ENCODE data around the gene SKAP1.
"Not testable (repeated sequence)": the region's sequence is repeated elsewhere in the genome, so short reads cannot be mapped to it uniquely, and the experiment has no call there.

Gene SKAP1

DNA sequence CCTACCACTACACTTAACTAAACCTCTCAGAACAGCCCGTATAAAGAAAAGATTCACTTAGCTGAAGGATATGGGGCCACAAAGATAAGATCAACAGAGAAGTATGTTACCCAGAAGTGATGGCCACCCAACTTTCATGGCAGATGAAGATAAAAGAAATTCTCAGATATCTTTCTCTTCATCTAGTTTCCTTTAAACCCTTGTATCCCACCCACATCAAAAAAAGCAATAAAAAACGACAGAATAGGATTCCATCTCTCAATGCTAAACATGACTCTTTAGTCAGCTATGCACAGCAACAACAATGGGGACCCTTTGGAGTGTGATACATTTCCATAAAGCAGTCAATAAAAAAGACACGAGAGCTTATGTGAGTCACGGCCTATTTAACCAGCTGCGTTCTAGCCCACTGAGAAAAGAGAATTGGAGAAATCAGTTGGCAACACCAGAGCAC is 235.9 kb downstream of the SKAP1 start:
- peak; percentile 96 for FAIRE-seq

GRCh38 chr17:48192321-48192731 is 237.7 kb downstream of the SKAP1 start:
- peak; percentile 88 for FAIRE-seq

GRCh38 chr17:48191362-48191761 is 238.7 kb downstream of the SKAP1 start:
- no peak for FAIRE-seq

- FAIRE-seq, result peak; percentile 92
These were observed 239.1 kb downstream of the SKAP1 start for GRCh38 chr17:48190871-48191270.

- no peak for FAIRE-seq
These were observed 242.0 kb downstream of the SKAP1 start for GRCh38 chr17:48187872-48188608.

GRCh38 chr17:48186317-48186716 is 243.7 kb downstream of the SKAP1 start:
- FAIRE-seq, result not testable (repeated sequence)

- no peak for FAIRE-seq
These were observed 245.3 kb downstream of the SKAP1 start for GRCh38 chr17:48184721-48185120.

DNA sequence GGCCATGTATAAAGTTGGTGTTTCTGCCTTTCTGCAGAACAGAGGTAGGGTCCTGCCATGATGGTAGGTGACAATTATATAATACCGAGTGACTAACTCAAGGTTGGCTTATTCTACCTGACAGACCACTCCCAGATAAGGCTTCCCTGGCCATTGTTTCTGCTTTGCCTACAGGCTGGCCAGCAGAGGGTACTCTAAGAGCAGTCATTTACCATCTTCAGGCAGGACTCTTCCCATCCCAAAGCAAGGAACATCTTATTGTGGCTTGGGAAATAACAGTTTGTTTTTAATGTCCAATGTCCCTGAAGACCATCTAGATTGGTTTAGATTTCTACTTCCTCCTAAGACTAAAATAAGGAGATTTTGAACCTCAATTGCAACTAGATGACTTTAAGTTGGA is 248.4 kb downstream of the SKAP1 start:
- peak; percentile 94 for FAIRE-seq

DNA sequence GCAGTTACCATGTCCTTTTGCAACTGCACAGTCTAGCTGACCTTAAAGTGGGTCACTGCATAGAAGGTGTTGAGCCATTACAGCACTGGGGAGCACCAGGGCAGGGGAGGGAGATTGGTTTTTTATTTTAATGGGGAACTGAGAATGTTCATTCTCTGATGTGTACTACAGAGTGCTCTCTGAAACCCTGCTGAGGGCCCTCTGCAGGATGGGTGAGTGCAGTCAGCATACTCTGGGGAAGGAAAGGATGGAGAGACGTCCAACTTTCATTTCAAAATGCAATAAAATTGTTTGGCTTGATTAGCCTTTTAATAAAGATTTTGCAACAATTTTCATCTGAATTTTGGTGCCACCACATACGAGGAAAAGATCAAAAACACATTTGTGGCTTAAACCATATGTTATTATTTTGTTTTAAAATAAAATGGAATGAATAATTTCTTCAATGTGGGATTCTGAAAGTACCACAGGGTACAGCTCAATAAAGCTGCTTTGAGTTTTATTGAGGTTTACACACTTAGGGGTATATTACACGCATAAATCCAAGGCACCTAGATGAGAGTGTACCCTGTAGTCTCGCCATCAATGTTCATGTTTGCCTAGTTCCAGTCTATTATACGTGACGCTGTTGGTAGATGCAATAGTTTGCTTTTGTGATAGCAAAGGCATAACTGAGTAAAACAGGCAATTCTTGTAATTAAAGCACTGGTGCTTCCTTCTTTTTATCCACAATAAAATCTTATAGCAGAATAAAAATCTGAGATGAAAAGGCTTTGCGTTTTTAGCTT is 249.0 kb downstream of the SKAP1 start:
- no peak for FAIRE-seq

DNA sequence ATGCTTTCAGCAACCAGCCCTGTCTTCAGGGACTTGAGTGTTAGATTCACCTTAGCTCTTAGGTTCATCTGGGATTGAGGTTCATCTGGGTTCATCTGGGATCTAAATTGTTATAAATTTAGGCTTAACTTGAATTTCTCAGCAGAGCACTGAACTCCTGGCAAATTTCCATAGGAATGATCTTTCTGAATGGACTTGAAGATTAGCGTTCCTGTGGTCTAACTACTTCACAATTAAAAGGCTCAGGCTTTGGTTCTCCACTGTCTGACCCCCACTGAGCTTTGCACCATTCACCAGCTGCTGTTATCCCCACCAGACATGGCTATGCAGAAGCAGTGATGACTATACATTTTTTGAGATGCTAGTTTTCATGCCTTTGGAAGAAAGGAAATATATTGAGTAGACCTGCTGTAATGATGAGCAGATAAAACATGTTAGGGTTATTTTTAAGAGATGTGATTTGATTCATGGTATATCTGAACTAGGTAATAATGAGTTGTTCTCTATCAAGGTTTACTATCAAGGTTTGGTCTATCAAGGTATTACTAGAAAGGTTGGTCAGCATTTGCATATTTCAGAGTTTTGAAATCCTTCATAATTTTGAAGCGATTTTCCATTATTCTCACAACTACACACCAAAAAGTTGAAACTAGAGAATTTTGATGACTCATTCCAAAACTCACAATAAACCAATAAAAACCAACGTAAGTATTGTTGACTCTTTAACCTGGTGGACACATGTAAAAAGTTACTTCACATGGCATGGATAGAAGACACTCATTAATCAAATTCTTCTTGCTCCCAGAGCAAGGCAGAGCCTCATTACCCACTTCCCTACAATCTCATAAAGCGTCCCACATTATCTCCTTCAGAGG is 250.7 kb downstream of the SKAP1 start:
- no peak for FAIRE-seq

- no peak for FAIRE-seq
These were observed 251.7 kb downstream of the SKAP1 start for GRCh38 chr17:48178317-48178716.

DNA sequence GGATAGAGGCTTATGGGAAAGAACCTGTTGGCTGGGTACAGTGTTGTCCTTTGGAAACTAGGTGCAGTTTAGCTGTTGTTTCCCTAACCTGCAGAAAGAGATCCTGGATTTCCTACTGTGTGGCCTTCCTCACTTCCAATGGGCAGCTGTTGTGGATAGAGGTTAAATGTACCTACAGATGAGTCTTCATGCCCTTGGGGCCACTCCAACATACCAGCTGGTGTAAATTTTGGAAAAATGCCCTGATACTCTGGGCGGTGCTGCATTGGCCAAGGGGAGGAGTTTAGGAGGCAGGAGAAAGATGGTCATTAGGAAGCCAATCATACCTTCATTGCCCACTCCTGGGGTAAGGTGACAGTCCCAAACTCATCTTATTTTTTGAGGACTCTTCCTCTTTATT is 252.2 kb downstream of the SKAP1 start:
- FAIRE-seq, result no peak

GRCh38 chr17:48176471-48176855 is 253.6 kb downstream of the SKAP1 start:
- FAIRE-seq, result no peak

DNA sequence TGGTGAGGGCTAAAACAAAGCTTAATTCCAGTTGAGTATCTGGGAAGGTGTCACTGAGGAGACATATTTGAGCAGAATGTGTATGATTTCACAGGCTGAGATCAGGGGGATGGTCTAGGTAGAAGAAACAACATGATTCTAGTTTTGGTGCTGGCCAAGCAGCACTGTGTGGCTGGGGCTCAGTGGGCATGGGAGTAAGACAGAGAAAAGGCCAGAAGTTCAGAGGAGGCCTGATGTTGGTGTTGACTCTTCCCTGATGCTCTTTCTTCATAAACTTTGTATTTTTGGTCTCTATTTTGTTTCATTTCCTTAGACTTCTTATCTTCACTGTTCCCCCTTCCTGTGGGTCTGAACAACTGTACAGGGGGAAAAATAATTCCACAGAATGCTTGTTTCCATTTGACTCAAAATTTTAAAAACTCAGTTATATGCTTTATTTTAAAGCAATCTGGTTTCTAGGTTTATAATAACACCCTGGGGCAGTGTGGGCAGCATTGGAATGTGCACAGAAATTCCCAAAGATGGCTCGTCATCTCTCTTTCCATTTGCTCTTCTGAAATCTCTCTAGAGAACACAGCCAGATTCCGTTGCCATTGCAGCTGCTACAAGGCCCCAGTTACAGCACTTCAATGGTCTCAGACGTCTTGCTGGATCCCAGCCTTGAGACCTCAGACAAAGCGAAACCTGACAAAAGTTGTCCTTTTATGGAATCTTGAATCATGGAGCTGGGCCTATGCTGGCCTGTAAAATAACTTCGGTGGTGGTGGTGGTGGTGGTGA is 254.1 kb downstream of the SKAP1 start:
- no peak for FAIRE-seq

- FAIRE-seq, result no peak
These were observed 255.0 kb downstream of the SKAP1 start for GRCh38 chr17:48174833-48175523.

DNA sequence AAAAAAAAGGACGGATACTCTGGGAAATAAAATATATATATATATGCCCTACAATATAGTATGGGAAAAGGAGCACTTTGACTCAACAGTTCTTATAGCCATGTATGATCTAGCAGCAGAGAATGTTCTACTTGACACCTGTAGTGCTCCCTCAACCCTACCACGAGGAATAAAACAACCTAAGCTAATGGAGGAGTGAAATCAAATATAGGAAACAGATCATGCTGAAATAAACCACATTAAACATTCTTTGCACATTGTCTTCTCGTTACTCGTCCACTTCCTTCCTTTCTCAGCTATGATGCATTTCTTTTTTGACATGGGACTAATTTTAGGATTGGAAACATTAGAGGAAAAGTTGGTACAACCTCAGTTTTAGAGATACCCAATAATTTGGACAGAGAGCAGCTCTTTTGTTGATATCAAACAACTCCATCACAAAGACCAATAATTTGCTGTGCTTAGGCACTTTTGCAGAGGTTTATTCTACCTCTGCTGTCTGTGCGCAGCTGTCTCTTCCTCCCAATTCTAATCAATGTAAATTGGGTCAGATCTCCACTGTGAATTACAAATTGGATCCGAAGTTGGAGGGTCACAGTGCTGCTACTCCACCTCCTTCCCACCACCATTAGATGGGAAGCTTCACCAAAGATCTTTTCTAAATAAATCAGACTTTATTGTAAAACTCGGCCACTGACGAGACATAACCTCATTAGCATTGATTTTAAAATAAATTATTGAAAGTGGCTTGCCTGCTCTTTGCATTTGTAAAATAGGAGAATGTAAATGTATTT is 256.6 kb downstream of the SKAP1 start:
- no peak for FAIRE-seq

DNA sequence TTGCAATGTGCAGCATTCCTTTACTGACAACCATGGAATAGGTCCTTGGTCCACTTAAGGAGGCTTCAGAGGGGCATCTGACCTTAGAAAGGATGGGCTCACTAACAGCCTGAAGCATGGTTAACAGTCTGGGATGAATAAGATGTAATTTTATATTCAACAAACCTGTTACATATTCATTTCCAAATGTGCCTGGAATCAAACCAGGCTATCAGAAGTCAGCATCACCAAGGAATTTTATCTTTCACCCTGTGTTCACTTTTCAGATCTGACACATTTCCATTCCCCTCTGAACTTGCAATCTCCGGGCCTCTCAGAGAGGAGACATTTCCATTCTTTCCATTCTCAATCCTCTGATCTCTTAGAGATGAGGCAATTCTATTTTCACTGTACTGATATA is 260.1 kb downstream of the SKAP1 start:
- no peak for FAIRE-seq

DNA sequence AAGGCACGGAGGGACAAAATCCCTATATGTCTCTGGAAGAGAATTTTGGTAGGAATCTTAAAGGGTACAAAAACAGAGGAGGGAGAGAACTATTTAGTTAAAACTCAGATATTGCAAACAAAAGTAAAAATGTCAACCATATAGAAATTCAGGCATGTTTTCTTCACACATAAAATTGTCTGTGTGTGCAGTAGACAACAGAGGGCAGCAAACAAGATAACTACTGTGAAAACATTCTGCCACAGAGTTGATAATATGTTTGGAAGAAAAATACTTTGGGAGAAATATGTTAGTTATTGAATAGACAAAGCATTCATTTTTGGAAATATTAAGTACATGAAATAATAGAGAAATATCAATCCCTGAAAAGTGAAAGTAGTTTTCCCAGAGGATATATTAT is 266.2 kb downstream of the SKAP1 start:
- peak; percentile 79 for FAIRE-seq

DNA sequence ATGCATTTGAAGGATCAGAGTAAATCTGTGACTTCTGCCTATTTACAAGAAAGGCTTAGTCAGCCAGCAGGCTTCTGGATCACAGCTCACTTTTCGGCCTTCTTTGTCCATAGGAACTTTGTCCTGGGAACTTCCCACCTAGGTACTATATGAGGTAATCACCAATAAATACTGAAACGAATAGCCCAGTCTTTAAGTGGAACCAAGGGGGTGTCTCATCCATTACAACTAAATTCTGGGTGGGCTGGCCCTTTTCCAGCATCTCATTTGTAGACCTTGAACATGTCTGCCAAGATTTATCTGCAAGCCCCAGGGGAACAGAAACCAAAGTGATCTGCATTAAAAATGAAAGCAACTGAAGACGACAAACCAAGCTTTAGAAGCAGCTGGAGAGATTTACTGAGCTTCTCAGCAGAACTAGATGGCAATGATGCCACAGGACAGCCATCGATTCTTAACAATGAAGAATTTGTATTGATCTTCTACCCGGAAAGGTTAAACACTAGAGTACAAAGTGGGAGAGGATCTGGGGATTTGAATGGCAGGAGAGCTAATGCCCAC is 267.0 kb downstream of the SKAP1 start:
- FAIRE-seq, result no peak

- FAIRE-seq, result no peak
These were observed 267.6 kb downstream of the SKAP1 start for GRCh38 chr17:48162306-48162934.

Data from G401.6 (cell line).